ENCODE measurements around the gene IGHMBP2. TPM values are rescaled to one million over a fixed set of nuclear protein-coding genes. Genes with fewer than 3 reads are reported as not detected.
A peak's percentile ranks its signal among the peaks of the same experiment; 100 is the strongest.

IGHMBP2 gene
- total and polyA plus RNA-seq, 2 experiments from 2014 or later = 14.3 to 27.7 TPM

- TF ChIP-seq, protein P1, sequence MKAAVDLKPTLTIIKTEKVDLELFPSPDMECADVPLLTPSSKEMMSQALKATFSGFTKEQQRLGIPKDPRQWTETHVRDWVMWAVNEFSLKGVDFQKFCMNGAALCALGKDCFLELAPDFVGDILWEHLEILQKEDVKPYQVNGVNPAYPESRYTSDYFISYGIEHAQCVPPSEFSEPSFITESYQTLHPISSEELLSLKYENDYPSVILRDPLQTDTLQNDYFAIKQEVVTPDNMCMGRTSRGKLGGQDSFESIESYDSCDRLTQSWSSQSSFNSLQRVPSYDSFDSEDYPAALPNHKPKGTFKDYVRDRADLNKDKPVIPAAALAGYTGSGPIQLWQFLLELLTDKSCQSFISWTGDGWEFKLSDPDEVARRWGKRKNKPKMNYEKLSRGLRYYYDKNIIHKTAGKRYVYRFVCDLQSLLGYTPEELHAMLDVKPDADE (IDR thresholded peaks at IDR 0.05) = no peak
- TF ChIP-seq POLR2AphosphoS5 (IDR thresholded peaks at IDR 0.05; ENCODE audit: low read depth) = no peak
- TF ChIP-seq, protein P2, sequence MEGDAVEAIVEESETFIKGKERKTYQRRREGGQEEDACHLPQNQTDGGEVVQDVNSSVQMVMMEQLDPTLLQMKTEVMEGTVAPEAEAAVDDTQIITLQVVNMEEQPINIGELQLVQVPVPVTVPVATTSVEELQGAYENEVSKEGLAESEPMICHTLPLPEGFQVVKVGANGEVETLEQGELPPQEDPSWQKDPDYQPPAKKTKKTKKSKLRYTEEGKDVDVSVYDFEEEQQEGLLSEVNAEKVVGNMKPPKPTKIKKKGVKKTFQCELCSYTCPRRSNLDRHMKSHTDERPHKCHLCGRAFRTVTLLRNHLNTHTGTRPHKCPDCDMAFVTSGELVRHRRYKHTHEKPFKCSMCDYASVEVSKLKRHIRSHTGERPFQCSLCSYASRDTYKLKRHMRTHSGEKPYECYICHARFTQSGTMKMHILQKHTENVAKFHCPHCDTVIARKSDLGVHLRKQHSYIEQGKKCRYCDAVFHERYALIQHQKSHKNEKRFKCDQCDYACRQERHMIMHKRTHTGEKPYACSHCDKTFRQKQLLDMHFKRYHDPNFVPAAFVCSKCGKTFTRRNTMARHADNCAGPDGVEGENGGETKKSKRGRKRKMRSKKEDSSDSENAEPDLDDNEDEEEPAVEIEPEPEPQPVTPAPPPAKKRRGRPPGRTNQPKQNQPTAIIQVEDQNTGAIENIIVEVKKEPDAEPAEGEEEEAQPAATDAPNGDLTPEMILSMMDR (conservative IDR thresholded peaks at IDR 0.05; ENCODE audit: low read depth in 2 of 2) = no peak
Measured at GRCh38 chr11:68929706-68930570, 26.2 kb downstream of the IGHMBP2 start (continued).

GRCh38 chr11:68930991-68931855 lies 27.5 kb downstream of the IGHMBP2 start:
- Histone ChIP-seq H3K4me1 (ENCODE audit: insufficient read depth) (no peaks in the 10 kb centered on the region), H3F3A (replicated peaks; ENCODE audit: low read depth) (no peaks in the 10 kb centered on the region), H3K36me3 (ENCODE audit: insufficient read depth) (peaks cover 11% of the 10 kb centered on the region), H2AFZ (no peak overlapping the region), H3K4me3 (no peak overlapping the region), H3K27ac (ENCODE audit: low read depth) (no peak overlapping the region), H4K20me1 (replicated peaks; ENCODE audit: insufficient read depth) (peaks cover 3% of the 10 kb centered on the region; the same call in 1 of the 2 replicates), H3K27me3 (ENCODE audit: insufficient read depth) (no peaks in the 10 kb centered on the region), H3K4me2 (no peak overlapping the region), H3K79me2 (replicated peaks; ENCODE audit: insufficient read depth) (no peaks in the 10 kb centered on the region), H3K9me2 (ENCODE audit: insufficient read depth) (no peaks in the 10 kb centered on the region)
- no peak for DNase-seq (ENCODE audit: low spot score)
- Mint-ChIP-seq H3K4me3 (no peak overlapping the region; the same call in 2 of the 3 replicates), H3K36me3 (ENCODE audit: low read depth) (peaks cover 48% of the 10 kb centered on the region), H3K9me3 (peaks cover 4% of the 10 kb centered on the region; the same call in 2 of the 3 replicates), H3K27me3 (ENCODE audit: insufficient read depth, low read depth, poor library complexity) (peaks cover 5% of the 10 kb centered on the region), H3K27ac (no peak overlapping the region), H3K4me1 (no peaks in the 10 kb centered on the region)
- peak; percentile 48; the same call in 2 of the 3 replicates for ATAC-seq
- TF ChIP-seq ZNF114 (CRISPR knock-in tag; IDR thresholded peaks at IDR 0.05) (no peak), NANOG (IDR thresholded peaks at IDR 0.05; ENCODE audit: borderline replicate concordance) (no peak), STAT1 (IDR thresholded peaks at IDR 0.05; ENCODE audit: unreplicated experiment) (no peak), JUNB (IDR thresholded peaks at IDR 0.05; ENCODE audit: unreplicated experiment) (no peak), EZH2phosphoT487 (IDR thresholded peaks at IDR 0.05; ENCODE audit: unreplicated experiment) (no peak)
- TF ChIP-seq, protein P1 (IDR thresholded peaks at IDR 0.05) = no peak
- TF ChIP-seq, protein P3, sequence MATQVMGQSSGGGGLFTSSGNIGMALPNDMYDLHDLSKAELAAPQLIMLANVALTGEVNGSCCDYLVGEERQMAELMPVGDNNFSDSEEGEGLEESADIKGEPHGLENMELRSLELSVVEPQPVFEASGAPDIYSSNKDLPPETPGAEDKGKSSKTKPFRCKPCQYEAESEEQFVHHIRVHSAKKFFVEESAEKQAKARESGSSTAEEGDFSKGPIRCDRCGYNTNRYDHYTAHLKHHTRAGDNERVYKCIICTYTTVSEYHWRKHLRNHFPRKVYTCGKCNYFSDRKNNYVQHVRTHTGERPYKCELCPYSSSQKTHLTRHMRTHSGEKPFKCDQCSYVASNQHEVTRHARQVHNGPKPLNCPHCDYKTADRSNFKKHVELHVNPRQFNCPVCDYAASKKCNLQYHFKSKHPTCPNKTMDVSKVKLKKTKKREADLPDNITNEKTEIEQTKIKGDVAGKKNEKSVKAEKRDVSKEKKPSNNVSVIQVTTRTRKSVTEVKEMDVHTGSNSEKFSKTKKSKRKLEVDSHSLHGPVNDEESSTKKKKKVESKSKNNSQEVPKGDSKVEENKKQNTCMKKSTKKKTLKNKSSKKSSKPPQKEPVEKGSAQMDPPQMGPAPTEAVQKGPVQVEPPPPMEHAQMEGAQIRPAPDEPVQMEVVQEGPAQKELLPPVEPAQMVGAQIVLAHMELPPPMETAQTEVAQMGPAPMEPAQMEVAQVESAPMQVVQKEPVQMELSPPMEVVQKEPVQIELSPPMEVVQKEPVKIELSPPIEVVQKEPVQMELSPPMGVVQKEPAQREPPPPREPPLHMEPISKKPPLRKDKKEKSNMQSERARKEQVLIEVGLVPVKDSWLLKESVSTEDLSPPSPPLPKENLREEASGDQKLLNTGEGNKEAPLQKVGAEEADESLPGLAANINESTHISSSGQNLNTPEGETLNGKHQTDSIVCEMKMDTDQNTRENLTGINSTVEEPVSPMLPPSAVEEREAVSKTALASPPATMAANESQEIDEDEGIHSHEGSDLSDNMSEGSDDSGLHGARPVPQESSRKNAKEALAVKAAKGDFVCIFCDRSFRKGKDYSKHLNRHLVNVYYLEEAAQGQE (IDR thresholded peaks at IDR 0.05; ENCODE audit: unreplicated experiment) = no peak
